ENCODE measurements around the gene KCND3. TPM values are rescaled to one million over a fixed set of nuclear protein-coding genes. Genes with fewer than 3 reads are reported as not detected.

KCND3 gene
- polyA plus RNA-seq, 3 donors, result not detected

GRCh38 chr1:111791776-111792175, 197.7 kb downstream of the KCND3 start:
- H3K9me3 Mint-ChIP-seq, result no peaks in the 10 kb centered on the region
- H3K27me3 ChIP-seq (ENCODE audit: control insufficient read depth in 2 of 2, insufficient read depth in 2 of 2, low read length in 2 of 2), result no peaks in the 10 kb centered on the region
- H3K79me2 ChIP-seq (ENCODE audit: insufficient read depth, low read length), result no peaks in the 10 kb centered on the region
- no peak overlapping the region for H3K4me2 ChIP-seq (replicated peaks; ENCODE audit: extremely low read depth, low read length, poor library complexity, severe bottlenecking)
- no peak overlapping the region for H2AFZ ChIP-seq (ENCODE audit: insufficient read depth, low read depth, low read length, poor library complexity, severe bottlenecking)
- 40% methylated on average over 1 of the region's 6 CpGs for WGBS (ENCODE audit: insufficient coverage)
- no peak for DNase-seq
- no peak overlapping the region for H3K27ac Mint-ChIP-seq
- no peaks in the 10 kb centered on the region for H3K36me3 Mint-ChIP-seq
- H3K36me3 ChIP-seq (replicated peaks in 1 of 2; ENCODE audit: control insufficient read depth in 1 of 2, insufficient read depth in 2 of 2, low read length in 2 of 2), result no peaks in the 10 kb centered on the region
- H3K4me3 ChIP-seq (replicated peaks in 1 of 3; ENCODE audit: low read depth in 2 of 3, low read length in 3 of 3), result no peak overlapping the region
- peaks cover 5% of the 10 kb centered on the region for H3K4me1 Mint-ChIP-seq
- H3K9me3 ChIP-seq (replicated peaks in 1 of 2; ENCODE audit: control insufficient read depth in 1 of 2, insufficient read depth in 1 of 2, low read length in 2 of 2), result no peaks in the 10 kb centered on the region
- H3K9ac ChIP-seq (ENCODE audit: insufficient read depth, low read length, poor library complexity, severe bottlenecking), result no peak overlapping the region
- H3K27ac ChIP-seq (ENCODE audit: low read depth in 1 of 2, low read length in 2 of 2), result no peak overlapping the region
- no peak overlapping the region for H3K4me3 Mint-ChIP-seq
- no peaks in the 10 kb centered on the region for H3K4me1 ChIP-seq (ENCODE audit: control insufficient read depth in 1 of 2, insufficient read depth in 2 of 2, low read length in 2 of 2)
- TF ChIP-seq CTCF (IDR thresholded peaks at IDR 0.05), result no peak
- intact Hi-C loops (cut with micrococcal nuclease), result no loop called here
- peaks cover 5 to 15% (median 9%) of the 10 kb centered on the region in 3 donors for H3K27me3 Mint-ChIP-seq (ENCODE audit: low read depth in 3 of 3)
- H4K20me1 ChIP-seq (ENCODE audit: insufficient read depth, low read length), result no peaks in the 10 kb centered on the region

GRCh38 chr1:111789666-111790316, 199.7 kb downstream of the KCND3 start:
- no peaks in the 10 kb centered on the region for H3K9me3 ChIP-seq (replicated peaks in 1 of 2; ENCODE audit: control insufficient read depth in 1 of 2, insufficient read depth in 1 of 2, low read length in 2 of 2)
- peaks cover 5% of the 10 kb centered on the region for H3K4me1 Mint-ChIP-seq
- intact Hi-C loops (cut with micrococcal nuclease), result no loop called here
- H3K9me3 Mint-ChIP-seq, result no peaks in the 10 kb centered on the region
- H3K4me1 ChIP-seq (ENCODE audit: control insufficient read depth in 1 of 2, insufficient read depth in 2 of 2, low read length in 2 of 2), result no peaks in the 10 kb centered on the region
- H3K27me3 ChIP-seq (ENCODE audit: control insufficient read depth in 2 of 2, insufficient read depth in 2 of 2, low read length in 2 of 2), result peaks cover 0 to 4% of the 10 kb centered on the region in 2 donors
- DNase-seq, result no peak
- H3K36me3 ChIP-seq (replicated peaks in 1 of 2; ENCODE audit: control insufficient read depth in 1 of 2, insufficient read depth in 2 of 2, low read length in 2 of 2), result no peaks in the 10 kb centered on the region
- no peak overlapping the region for H3K4me2 ChIP-seq (replicated peaks; ENCODE audit: extremely low read depth, low read length, poor library complexity, severe bottlenecking)
- no peak overlapping the region for H3K27ac Mint-ChIP-seq
- H3K4me3 Mint-ChIP-seq, result no peak overlapping the region
- no CpG with 5 or more reads among the region's 2 CpGs for WGBS (ENCODE audit: insufficient coverage)
- H3K27me3 Mint-ChIP-seq (ENCODE audit: low read depth in 3 of 3), result peaks cover 9 to 18% (median 9%) of the 10 kb centered on the region in 3 donors
- H2AFZ ChIP-seq (ENCODE audit: insufficient read depth, low read depth, low read length, poor library complexity, severe bottlenecking), result no peak overlapping the region
- no peaks in the 10 kb centered on the region for H3K79me2 ChIP-seq (ENCODE audit: insufficient read depth, low read length)
- no peak overlapping the region for H3K4me3 ChIP-seq (replicated peaks in 1 of 3; ENCODE audit: low read depth in 2 of 3, low read length in 3 of 3)
- H3K27ac ChIP-seq (ENCODE audit: low read depth in 1 of 2, low read length in 2 of 2), result no peak overlapping the region
- no peak overlapping the region for H3K9ac ChIP-seq (ENCODE audit: insufficient read depth, low read length, poor library complexity, severe bottlenecking)
- no peak for TF ChIP-seq CTCF (IDR thresholded peaks at IDR 0.05)
- H4K20me1 ChIP-seq (ENCODE audit: insufficient read depth, low read length), result no peaks in the 10 kb centered on the region
- no peaks in the 10 kb centered on the region for H3K36me3 Mint-ChIP-seq

All from CD14-positive monocyte (primary cell).